ACHN (cell line): ENCODE data around the gene LEMD2.

ENCODE experiments used
- DNase-seq: peaks from one replicate; pipeline ENCODE4 v3.0.0-alpha.2; 2015
- in situ Hi-C: cut with HindIII; loops from 2 replicates; pipeline ENCODE4 v1.10.0; 2017; ENCODE audit warnings: low sequenced_read_pairs, low pct_ligation_motif_present, low pct_unique_long_range_greater_than_20kb

The LEMD2 gene

GRCh38 chr6:33750244-33750991, 38.5 kb downstream of the LEMD2 start:
- DNase-seq = no peak
- in situ Hi-C loops = no loop called here

DNA sequence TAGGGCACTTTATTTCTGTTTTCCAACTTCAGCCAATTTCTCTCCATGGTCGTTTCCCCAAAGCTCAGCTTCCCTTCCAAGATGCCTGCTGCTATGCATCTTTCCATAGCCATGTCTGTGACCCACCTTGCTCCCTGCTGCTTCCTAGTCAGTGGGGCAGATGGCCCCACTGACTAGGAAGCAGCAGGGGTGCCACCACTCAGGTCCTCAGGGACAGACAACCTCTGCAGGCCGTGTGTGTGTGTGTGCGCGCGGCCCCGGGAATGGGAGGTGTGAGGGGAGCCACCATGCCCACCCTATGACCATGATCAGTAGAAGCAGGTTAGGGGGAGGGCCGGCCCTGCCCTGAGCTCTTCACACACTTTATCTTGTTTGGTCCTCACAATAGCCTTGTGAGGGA, 39.5 kb downstream of the LEMD2 start:
- in situ Hi-C loops = no loop called here
- DNase-seq = no peak

DNA sequence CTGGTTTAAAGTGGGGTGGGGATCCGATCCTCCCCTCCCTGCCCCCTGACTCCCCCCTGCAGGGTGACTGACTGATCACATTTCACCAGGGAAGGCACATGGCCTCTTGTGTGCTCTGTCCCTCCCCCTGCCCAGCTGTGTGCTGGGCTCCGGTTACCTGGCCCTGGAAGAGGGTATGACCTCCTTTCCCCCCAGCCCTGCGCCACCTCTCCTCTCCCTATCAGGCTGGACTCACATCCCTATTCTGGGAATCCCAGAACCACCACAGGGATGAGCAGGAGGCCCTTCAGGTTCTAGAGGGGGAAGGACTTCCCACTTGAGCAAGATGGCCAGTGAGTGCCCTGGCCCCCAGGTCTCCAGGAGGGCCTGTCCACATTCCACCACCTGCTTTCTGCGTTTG, 40.1 kb downstream of the LEMD2 start:
- in situ Hi-C loops = no loop called here
- no peak for DNase-seq

DNA sequence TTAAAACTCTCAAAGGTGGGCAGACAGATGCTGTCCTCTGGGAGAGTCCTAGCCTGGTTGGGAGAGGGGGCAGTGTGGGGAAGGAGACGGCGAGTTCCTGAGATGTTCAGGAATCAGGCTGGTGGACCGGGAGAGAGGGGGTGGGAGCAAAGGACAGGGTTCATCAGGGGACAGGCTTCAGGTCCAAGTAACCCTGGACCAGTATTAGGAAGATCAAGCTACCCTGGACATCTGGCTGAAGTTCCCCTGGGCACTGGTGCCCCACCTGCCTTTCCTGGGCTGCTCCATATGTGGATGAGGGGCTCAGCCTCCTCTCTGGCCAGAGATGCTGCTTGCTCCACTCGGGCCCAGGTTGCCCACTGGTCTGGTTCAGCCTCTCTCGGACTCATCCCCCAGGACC, 41.1 kb downstream of the LEMD2 start:
- no peak for DNase-seq
- in situ Hi-C loops = no loop called here

DNA sequence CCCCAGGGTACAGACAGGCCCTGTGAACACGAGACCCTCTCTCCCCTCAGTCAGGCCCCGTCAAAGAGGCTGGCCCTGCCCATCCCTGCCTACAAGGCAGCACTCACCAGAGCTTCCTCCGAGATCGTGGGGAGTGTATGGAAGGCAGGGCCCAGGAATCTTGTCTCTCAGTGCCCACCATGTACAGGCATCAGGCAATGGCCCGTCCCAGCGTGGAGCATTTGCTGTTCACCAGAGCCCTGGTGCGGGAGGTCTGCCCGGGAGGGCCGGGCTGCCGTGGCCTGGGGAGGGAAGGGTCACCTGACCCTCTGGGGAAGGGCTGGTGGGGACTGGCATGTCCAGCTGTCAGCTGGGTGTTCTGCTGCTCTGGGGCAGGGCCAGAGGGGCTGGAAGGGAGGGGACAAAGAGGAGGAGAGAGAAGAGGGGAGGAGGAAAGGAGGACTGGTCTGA, 42.3 kb downstream of the LEMD2 start, which contains the start of gene IP6K3:
Gene IP6K3 (minus strand): TSS at position 255 of the 450 bp plus-strand sequence. CDS start 11,429 bp downstream, outside the sequence.
- in situ Hi-C loops = no loop called here
- DNase-seq = no peak

GRCh38 chr6:33746036-33746600, 42.8 kb downstream of the LEMD2 start:
- peak; percentile 26 for DNase-seq

GRCh38 chr6:33745548-33745947, 43.4 kb downstream of the LEMD2 start:
- DNase-seq = peak; percentile 31
- in situ Hi-C loops = no loop called here

More at GRCh38 chr6:33746036-33746600, 42.8 kb downstream of the LEMD2 start:
- in situ Hi-C loops = no loop called here

DNA sequence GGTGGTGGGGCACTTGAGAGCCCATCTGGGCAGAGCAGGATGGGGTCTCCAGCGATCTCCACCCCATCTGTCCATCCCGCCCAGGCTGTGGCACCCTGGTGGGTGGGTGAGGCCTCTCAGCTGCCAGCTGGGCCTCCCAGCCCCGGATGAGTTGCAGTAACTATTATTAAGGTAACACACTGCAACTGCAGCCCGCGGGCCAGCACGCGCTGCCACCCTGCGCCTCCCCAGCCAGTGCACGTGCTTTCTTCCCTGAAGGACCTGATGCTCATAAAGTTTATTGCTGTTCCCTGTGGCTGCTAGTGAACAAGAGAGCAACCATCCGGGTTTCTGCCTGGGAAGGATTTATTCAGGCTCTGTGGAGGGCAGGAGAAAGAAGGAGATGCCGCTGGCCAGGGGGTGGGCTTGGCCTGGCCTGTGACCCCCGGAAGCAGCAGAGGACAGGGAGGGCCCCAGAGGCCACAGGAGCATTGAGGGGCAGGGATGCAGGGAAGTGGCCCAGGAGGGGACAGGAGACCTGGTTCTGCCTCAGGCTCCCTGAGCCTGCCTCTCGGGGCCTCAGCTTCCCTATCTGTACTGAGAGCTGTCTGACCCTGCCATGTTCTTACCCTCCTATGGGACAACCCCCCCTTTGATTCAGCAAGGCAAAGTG, 43.9 kb downstream of the LEMD2 start:
- in situ Hi-C loops = no loop called here
- no peak for DNase-seq

- DNase-seq = peak; percentile 63
- in situ Hi-C loops = no loop called here
Observed at GRCh38 chr6:33744001-33744848, 44.7 kb downstream of the LEMD2 start.

- in situ Hi-C loops = no loop called here
Observed at GRCh38 chr6:33742837-33743236, 46.1 kb downstream of the LEMD2 start.

DNA sequence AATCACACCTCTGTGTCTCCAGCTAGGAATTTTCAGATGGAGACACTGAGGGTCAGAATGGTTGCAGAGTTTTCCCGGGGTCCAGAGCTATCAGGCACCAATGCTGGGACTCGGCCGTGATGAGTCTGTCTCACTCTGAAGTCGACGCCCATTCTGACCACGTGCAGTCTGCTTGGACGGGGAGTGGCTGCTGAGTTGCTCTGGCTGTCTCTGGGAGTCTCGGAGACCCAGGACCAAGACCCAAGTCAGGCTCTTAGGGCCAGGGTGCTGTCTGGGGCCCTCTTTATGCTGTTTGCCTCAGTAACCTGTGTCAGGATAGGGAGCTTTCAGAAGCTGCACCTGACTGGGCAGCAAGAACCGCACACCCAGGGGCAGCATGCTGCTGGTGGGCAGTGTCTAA, 46.8 kb downstream of the LEMD2 start:
- DNase-seq = no peak
- in situ Hi-C loops = no loop called here

More at GRCh38 chr6:33742837-33743236, 46.1 kb downstream of the LEMD2 start:
- no peak for DNase-seq

DNA sequence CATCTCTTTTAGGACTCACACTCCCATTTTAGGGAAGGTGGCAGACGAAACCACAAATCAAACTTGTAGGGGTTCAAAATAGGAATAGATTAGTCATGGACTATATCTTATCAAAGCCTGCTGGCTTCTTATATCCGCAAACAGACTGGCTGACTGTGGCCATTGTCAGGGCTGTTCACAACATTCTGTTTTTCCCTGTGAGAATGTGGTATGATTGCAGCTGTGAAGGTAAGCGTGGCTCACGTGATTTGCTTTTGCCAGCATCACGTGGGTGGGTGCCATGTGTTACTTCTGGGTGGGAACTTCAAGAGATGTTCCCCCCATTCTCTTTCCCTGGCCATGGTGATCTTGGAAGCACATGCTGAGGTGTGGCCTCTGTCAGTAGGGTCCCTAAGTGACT, 48.1 kb downstream of the LEMD2 start:
- in situ Hi-C loops = no loop called here
- no peak for DNase-seq

GRCh38 chr6:33740204-33740608, 48.7 kb downstream of the LEMD2 start:
- in situ Hi-C loops = no loop called here
- no peak for DNase-seq

GRCh38 chr6:33739571-33739970, 49.4 kb downstream of the LEMD2 start:
- in situ Hi-C loops = no loop called here

DNA sequence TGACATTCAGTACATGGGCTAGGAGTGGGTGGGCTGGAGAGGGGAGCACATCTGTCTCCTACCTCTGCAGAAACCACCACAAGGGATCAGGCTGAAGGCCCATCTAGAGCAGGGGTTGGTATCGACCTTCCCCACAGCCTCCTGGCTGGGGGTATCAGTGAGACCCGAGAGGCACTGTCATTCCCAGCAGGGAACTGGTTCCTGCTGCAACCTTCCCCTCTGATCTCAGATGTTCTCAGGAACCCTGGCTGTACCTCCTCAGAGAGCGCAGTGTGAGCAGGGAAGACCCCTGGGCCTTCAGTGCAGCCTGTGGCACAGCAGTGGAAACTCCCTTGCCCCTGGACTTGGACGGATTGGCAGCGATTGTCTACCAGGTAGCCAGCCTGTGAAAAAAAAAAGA, 50.1 kb downstream of the LEMD2 start:
- DNase-seq = no peak
- in situ Hi-C loops = no loop called here

More at GRCh38 chr6:33739571-33739970, 49.4 kb downstream of the LEMD2 start:
- no peak for DNase-seq

- DNase-seq = no peak
- in situ Hi-C loops = no loop called here
Observed at GRCh38 chr6:33738153-33738552, 50.8 kb downstream of the LEMD2 start.

GRCh38 chr6:33737267-33738026, 51.5 kb downstream of the LEMD2 start:
- in situ Hi-C loops = no loop called here

DNA sequence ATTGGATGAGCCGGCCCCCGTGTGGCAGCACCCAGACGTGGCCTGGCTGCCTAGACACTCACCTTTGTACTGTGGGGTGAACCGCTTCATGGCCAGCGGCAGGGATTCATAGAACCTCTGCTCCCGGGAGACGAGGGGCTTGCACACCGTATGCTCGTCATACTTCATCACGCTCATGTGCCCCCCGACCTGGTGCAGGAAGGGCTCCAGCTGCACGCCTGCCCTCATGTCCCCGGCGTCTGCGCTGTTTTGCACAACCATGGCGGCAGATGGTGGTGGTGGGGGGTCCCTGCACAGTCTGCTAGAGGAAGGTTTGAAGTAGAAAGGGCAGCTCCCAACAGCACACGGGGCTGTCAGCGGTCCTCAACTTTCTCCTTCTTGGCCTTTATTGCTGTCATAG, 53.7 kb downstream of the LEMD2 start:
- DNase-seq = no peak
- in situ Hi-C loops = no loop called here

More at GRCh38 chr6:33737267-33738026, 51.5 kb downstream of the LEMD2 start:
- no peak for DNase-seq
